AG20443 (cell line): ENCODE data around the gene LIMK2.
A peak's percentile ranks its signal among the peaks of the same experiment; 100 is the strongest.
"Not testable (repeated sequence)": the region's sequence is repeated elsewhere in the genome, so short reads cannot be mapped to it uniquely, and the experiment has no call there.

ENCODE experiments used
- DNase-seq: peaks from one replicate; pipeline ENCODE4 v3.0.0; 2012; ENCODE audit warnings: low spot score, mixed read lengths

Gene LIMK2

DNA sequence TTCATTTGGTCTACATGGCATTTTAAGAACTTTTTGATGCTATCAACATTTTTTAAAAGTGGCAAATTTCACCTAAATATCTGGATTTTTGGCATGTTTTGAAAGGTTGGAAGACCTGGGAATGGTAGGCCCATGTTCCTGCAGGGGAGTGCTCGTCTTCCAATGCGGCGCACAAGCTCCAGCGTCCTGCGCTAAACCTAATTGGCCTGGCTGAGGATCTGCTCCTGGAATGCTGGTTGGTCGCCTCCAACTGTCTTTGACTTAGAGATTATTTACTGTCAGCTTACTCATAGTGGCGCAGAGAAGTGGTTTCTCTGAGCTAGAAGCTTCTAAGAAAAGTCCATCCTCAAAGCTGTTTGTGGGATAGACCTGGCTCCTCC is 626 bp upstream of the LIMK2 start:
- DNase-seq, result no peak

DNA sequence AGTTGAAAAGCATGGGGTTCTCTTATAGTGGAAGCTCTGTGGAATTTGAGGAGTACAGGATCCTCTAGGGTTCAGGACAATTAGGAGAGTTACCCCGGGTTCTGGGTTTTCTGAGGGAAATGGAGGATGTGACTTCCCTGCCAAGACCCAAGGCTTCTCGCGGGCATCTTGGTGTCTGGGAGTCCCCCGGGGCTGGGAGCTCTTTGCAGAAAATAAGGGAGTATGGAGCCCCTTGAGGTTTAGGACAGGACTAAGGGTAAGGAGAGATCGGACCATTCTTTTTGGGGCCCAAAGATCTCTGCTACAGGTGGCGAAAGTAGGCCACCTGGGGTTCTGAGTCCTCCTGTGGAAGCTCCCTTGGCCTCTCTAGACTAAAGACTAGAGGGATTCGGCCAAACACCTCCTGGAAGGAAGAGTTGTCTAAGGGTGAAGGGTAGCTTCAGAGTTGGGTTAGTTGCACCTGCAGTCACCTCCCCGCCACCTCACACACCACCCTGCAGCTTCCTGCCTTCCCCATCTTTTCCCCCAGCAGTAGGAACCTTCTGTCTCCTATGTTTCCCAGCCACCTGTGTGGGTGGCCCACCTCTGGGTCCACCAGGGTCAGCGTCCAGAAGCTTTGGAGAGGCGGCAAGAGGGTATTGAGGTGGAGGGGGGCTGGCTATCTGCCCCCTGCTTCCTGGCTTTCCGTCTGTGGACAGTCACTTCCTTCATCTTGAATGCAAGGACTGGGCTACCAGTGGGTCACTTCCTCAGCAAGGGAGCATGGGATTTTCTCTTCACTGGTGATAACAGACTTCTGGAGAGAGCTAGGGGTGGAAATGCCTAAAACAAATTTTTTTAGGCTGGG is 908 bp downstream of the LIMK2 start:
- DNase-seq, result no peak

DNA sequence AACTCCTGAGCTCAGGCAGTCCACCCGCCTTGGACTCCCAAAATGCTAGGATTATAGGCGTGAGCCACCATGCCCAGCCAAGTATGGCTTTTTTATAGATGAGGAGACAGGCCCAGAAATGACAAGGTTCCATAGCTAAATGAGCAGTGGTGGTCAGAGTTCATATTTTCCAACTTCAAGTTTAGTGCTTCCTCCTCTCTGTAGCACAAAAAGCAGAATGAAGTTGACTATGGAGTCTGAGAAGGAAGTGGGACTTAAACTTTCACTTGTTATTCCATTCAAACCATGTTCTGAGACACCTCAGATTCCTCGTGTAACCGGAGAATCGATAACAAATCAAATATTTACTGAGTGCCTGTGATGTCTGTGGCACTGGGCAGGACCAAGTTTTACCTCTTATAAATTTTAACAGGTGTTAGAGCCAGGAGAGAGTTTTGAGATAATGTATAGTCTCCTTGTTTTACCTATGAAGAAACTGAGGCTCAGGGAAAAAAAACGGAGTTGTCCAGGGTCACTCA is 3.0 kb downstream of the LIMK2 start:
- DNase-seq, result no peak

DNA sequence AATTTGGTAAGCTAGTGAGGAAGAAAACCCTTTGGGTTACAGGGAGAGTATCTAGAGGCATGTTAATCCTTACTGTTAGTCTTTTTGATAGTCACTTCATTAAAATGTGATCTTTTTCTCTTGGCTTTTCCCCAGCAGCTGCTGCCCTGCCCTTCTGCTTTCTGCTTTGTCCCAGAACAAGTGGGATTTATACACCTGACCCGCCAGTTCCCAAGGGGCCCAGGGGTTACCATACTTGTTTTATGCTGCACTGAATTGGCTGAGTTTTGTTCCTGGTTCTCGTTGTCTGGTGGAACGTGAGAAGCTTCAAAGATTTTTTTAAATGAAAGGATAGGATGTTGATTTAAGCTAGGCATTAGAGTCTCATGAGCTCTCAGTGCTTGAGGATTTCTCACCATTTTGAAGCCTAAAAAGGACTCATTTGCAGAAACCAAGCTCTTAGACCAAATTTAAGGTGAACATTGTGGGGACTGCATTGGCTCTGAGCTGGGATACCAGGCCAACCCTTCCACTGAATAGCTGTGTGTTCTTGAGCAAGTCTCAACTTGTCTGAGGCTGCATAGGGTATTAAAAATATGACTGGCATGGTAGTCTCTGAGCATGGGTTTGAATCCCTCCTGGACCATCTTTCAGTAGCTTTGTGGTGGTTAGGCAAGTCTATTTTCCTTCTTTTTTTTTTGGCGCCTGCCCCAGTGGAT is 6.6 kb downstream of the LIMK2 start:
- DNase-seq, result no peak

DNA sequence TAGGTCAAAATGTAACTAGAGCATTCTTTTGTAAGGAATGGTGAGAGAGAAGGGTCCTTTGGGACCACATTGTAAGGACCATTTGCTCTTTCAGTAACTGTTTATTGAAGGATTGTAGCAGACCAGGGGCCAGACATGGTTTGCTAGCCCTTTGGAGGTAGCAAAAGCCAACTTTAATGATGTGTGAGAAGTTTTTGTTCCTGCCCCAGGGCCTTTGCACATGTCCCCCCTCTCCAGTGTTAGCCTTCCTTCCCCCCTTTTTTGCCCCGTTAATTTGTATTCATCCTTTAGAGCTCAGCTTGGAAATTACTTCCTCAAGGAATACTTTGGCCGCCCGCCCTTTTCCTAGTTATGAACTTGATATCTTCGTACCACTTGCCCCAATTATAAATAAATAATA is 9.0 kb downstream of the LIMK2 start:
- DNase-seq, result no peak

DNA sequence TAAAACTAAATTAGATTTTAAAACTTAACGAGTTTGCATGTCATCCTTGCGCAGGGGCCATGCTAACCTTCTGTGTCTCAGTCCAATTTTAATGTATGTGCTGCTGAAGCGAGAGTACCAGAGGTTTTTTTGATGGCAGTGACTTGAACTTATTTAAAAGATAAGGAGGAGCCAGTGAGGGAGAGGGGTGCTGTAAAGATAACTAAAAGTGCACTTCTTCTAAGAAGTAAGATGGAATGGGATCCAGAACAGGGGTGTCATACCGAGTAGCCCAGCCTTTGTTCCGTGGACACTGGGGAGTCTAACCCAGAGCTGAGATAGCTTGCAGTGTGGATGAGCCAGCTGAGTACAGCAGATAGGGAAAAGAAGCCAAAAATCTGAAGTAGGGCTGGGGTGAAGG is 10.6 kb downstream of the LIMK2 start:
- DNase-seq, result no peak

DNA sequence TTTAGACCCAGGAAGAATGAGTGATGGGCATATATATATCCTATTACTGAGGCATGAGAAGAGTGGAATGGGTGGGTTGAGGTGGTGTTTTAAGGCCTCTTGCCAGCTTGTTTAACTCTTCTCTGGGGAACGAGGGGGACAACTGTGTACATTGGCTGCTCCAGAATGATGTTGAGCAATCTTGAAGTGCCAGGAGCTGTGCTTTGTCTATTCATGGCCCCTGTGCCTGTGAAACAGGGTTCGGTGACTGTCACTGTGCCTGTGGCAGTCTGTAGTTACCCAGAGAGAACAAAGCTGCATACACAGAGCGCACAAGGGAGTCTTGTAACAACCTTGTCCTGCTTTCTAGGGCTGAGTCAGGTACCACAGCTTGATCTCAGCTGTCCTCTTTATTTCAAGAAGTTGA is 11.7 kb downstream of the LIMK2 start:
- DNase-seq, result no peak

DNA sequence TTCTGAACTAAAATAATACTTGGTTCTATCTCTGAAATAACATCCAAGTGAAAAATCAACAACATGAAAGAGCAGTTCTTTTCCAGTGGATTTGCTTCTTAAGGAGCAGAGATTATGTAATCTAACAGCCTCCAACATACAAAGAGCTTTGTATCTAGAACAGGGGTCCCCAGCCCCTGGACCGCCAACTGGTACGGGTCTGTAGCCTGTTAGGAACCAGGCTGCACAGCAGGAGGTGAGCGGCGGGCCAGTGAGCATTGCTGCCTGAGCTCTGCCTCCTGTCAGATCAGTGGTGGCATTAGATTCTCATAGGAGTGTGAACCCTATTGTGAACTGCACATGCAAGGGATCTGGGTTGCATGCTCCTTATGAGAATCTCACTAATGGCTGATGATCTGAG is 12.6 kb downstream of the LIMK2 start:
- DNase-seq, result not testable (repeated sequence)

DNA sequence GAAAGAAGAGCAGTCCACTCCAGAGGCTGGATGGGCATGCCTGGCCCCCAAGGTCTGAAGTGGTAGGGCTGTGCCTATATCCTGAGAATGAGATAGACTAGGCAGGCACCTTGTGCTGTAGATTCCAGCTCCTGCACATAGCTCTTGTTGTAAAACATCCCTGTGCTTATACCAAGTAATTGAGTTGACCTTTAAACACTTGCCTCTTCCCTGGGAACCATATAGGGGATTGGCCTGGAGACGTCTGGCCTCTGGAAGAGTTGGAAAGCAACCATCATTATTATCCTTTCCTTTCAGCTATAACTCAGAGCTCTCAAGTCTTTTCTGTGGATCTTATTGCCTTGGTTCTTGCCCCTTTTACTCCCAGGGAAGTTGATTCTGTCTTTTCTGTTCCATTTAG is 15.1 kb downstream of the LIMK2 start:
- DNase-seq, result no peak

DNA sequence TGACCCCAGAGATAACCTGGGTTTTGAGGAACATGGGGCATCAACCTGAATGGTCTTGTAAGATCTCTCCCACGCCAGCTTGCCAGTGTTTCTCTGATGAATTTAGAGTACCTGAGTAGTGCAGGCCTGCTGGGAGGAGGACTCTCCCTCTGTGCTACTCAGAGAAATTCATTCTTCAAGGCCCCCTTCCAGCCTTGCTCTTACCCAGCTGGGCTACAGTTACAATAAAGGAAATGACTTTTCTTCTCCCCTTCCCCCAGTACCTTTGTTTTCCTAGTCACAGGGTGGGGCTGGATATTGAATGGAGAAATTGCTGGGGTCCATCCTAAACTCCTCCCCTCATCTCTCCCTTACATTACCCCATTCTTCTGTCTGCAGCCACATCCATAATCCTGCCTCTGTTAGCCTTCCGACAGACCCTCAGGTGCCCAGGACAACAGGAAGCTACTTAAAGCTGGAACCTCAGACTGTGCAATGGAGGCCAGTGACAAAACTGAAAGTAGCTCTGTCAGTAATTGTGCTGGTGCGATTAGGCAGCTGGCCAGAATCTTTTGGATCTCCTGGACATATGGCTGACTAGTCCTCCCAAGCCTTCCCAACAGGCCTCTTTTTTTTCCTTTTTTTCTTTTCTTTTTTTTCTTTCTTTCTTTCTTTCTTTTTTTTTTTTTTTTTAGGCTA is 17.4 kb downstream of the LIMK2 start:
- DNase-seq, result peak; percentile 48

DNA sequence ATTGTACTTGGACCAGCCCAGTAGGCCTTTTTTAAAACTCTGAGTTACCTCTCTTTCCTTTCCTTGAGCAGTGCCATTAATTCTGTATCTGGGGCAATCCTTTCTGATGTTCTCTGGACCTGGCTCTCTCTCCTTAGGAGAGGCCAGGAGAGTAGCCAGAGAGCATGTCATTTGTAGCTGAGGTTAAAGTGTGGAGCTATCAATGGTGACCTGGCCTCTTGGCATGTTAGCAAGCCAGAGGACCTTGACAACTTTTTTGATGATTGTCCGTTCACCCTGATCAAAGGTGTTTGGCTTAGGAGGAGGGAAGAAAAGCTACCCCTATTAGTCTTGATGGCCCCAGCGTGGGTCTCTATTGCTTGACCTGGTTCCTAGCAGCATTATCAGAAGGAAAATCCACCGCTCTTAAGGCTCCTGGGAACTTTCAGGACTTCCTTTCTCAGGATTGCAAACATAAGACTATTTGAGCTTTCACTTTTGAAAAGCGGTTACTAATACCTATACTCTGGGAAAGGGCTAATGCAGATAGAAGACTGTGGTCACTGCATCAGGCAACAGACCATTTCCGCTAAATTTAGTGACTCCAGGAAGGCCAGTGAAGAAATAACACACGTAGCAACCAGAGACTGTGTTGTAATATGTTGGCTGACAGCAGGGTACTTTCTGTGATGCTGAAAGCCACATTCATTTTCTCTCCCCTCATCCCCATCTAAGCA is 18.2 kb downstream of the LIMK2 start:
- no peak for DNase-seq

DNA sequence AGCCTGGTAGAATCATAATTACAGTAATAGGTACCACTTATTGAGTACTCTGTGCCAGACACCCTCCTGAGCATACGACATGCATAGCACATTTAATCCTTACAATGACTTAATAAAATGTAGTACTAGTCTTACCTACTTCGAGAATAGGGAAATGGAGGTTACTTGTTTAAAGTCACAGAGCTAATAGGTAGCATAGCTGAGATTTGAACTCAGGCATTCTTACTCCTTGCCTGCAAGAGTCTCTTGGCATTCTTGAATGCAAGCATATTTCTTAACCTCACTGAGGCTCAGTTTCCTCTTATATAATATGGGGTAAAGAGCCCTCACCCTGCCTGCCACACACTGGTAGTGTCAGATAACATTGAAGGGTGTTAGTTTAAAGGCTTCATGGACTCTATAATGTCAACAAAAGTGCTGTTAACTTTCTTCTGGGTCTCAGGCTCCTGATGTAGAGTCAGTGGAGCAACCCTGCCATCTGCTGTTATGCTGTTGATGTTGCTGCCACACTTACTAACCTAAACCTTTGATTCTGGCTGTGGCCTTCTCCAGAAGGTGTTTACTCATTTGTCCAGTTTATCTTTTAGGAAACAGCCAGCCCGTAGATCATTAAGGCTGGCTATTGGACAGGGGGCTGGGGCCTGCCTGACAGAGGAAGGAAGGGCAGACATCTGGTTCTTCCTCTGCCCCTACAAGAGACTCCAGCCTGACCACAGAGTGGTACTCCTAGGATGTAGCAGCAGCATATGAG is 18.9 kb downstream of the LIMK2 start:
- peak; percentile 64 for DNase-seq

DNA sequence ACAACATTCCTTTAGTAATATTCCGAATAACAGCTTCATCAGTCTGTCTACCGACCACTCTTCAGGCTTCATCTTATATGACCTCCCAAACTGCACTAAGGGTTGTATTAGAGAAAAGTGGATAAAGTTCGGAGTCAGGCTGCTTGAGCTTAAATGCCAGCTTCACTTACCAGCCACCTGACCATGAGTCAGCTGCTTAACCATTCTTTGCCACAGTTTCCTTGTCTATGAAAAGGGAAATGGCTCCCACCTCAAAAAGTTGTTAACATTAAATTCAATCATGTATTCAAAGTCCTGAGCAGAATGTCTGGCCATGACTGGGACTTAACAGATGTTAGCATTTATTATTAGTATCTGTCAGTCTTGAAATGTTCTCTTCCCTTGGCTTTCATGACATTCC is 20.9 kb downstream of the LIMK2 start:
- DNase-seq, result no peak

DNA sequence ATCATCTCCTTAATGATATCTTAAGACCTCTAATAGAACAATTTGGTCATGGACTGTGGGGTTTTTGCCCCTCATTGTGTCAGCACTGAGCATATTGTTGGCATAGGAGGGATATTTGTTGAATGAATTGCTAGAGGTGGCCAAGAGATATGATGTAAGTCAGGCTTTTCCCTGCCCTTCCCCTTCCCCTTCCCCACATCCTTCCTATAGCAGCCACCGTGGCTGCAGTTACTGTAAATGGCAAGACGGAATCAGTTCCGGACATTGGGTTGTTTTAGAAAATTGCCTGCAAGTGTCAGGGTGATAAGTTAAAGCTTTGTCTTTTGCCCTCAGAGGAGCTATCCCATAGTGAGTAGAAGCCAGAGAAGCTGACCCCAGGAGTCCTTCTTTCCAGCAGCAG is 23.0 kb downstream of the LIMK2 start:
- DNase-seq, result no peak

DNA sequence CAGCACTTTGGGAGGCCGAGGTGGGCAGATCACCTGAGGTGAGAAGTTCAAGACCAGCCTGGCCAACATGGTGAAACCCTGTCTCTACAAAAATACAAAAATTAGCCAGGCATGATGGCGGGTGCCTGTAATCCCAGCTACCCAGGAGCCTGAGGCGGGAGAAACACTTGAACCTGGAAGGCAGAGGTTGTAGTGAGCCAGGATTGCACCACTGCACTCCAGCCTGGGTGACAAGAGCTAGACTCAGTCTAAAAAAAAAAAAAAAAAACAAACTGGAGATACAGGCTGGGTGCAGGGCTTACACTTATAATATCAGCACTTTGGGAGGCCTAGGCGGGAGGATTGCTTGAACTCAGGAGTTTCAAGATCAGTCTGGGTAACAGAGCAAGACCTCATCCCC is 23.9 kb downstream of the LIMK2 start:
- not testable (repeated sequence) for DNase-seq

DNA sequence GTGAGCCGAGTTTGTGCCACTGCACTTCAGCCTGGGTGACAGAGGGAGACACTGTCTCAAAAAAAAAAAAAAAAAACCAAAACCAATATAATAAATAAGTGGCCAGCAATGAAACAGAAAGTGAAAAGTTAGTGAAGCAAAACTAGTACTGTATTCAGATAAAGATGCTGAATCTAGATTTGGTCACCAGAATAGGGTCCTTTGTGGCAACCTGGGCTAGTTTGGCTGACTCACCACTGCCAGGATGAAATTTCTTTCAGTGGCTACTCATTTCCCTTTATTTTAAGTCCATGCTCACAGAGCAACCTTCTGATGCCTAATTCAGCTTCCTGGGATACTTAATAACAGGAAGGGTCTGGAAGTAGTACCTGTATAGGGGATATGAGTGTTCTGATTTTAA is 26.0 kb downstream of the LIMK2 start:
- no peak for DNase-seq

DNA sequence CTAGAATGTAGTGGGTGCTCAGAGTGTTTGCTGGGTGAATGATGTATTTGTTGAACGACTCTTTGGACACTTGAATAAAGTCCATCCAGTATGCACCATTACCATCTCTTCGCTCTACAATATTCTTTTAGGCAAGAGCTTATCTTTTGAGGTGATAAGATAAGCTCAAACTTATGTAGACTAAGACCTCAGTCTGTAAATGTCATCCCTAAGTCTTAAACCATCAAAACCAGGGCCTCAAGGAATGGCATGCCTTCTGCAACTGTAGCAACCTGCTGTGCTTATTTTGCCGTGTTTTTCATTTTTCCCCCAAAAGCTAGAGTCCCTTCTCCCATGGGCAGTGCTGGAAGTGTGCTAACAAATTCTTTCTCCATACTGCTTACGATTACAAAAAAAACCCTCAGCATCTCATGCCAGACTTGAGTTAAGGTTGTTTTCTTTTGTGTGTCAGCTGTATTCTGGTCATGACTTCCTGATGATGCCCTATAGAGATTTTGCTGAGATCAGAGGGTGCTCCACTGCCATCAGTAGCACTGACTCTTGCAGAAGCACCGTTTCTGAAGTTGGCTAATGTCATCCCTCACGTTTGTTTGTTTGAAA is 27.8 kb downstream of the LIMK2 start:
- DNase-seq, result no peak

DNA sequence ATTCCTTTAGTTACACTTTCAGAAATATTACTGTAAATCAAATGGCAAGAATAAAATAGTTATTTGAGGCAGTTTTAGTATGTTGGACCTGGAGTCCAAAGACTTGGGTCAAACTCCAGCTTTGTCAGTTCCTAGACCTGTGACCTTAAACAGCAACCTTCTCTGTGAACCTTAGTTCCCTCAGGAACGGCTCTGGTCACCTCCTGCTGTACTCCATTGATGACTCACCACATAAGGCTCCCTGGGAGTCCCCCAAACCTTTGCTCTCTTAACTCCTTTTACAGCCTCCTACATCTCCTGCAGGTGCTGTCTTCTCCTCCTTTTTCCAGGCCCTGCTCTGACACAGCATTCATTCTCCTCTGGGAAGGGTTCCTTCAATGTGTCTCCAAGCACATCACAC is 29.1 kb downstream of the LIMK2 start:
- DNase-seq, result no peak

DNA sequence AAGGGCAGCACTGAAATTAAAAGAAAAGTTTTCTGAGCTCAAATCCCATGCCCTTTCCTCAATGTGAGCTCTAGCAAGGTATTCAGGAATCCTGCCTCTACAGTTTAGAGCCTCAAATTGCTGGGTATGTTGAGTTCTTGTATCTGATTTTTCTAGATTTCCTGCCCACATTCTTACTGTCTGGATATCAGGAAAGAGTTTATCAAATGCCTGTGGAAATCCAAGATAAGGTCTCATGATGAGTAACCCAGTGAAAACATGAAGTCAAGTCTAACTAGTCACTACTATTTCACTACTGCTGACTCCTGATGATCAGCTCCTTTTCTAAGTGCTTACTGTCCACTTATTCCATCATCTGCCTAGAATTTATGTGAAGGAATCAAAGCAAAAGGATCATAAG is 29.8 kb downstream of the LIMK2 start:
- peak; percentile 43 for DNase-seq

DNA sequence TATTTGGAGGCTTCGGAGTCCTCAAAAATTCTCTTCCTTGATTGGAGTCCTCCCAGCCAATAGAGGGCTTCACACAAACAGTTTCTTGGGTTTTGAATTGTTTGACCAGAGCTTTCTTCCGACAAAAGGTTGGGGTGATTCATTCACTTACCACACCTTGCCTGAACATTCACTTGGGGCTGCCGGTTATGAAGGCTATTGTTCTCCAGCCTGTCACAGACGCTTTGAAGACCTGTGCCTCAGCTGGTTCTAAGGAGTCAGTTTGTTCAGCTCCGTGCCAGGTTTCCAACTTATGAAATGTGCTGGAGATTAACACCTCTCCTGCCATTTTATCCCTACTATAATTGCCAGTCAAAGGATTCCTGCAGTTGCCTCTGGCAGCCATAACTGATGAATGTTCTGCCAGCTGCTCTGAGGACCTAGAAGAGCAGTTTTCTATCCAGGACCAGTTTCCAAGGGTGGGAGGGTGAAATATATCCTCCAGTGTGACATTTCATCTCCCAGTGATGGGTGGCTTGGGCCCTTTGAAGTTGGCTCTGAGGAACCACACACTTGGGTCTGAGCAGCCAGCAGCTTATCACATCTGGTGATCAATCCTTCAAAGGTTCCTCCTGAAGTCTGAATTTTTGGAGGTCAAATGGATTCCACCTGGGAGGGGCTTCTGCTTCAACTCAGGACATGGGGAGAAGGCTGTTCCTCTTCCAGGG is 31.4 kb downstream of the LIMK2 start:
- DNase-seq, result no peak
